CD14-positive monocyte (primary cell): ENCODE measurements around the gene RPP21. TPM values are rescaled to one million over a fixed set of nuclear protein-coding genes. Genes with fewer than 3 reads are reported as not detected.

Experiments used
- DNase-seq, 3 donors: peaks; one replicate each; pipeline ENCODE4 v3.0.0-alpha.2; 2011 to 2022
- H2AFZ ChIP-seq: 2 replicates; pipeline ENCODE4 v1.6.0; 2012; ENCODE audit warnings: mild to moderate bottlenecking, low read depth, low read length, inconsistent platforms; ENCODE audit not compliant: insufficient read depth, poor library complexity, severe bottlenecking
- H3K27ac ChIP-seq, 2 donors: 1 replicate in 1 of 2; 2 replicates in 1 of 2; pipeline ENCODE4 v1.5.1; 2012 to 2013; ENCODE audit warnings: low read length in 2 of 2, control low read depth in 1 of 2, inconsistent platforms in 1 of 2, low read depth in 1 of 2, mild to moderate bottlenecking in 1 of 2
- H3K27me3 ChIP-seq, 2 donors: one replicate each; pipeline versions ENCODE4 v1.6.0 to v1.6.1; 2011 to 2013; ENCODE audit warnings: low read length in 2 of 2; ENCODE audit not compliant: control insufficient read depth in 2 of 2, insufficient read depth in 2 of 2
- H3K36me3 ChIP-seq, 2 donors: replicated peaks in 1 of 2; 1 replicate in 1 of 2; 2 replicates in 1 of 2; pipeline versions ENCODE4 v1.5.1 to v1.6.1; 2012 to 2013; ENCODE audit warnings: low read length in 2 of 2, control low read depth in 1 of 2, inconsistent platforms in 1 of 2, mild to moderate bottlenecking in 1 of 2; ENCODE audit not compliant: insufficient read depth in 2 of 2, control insufficient read depth in 1 of 2
- H3K4me1 ChIP-seq, 2 donors: 1 replicate in 1 of 2; 2 replicates in 1 of 2; pipeline versions ENCODE4 v1.5.1 to v1.6.1; 2012 to 2013; ENCODE audit warnings: low read length in 2 of 2, control low read depth in 1 of 2, inconsistent platforms in 1 of 2, mild to moderate bottlenecking in 1 of 2, moderate library complexity in 1 of 2; ENCODE audit not compliant: insufficient read depth in 2 of 2, control insufficient read depth in 1 of 2
- H3K4me2 ChIP-seq: replicated peaks from 2 replicates; pipeline ENCODE3; 2012; ENCODE audit warnings: low read length, moderate library complexity, mild to moderate bottlenecking; ENCODE audit not compliant: poor library complexity, severe bottlenecking; ENCODE audit errors: extremely low read depth
- H3K4me3 ChIP-seq, 3 experiments: fragments of 200-600 bp in 1 of 3; sonication (generic) in 1 of 3; replicated peaks in 1 of 3; 1 replicate in 2 of 3; 2 replicates in 1 of 3; pipeline ENCODE4 v1.5.1; 2011 to 2013; ENCODE audit warnings: low read length in 3 of 3, mild to moderate bottlenecking in 3 of 3, control low read depth in 2 of 3, low read depth in 2 of 3, inconsistent platforms in 1 of 3, moderate library complexity in 1 of 3
- H3K79me2 ChIP-seq: 2 replicates; pipeline ENCODE4 v1.6.0; 2012; ENCODE audit warnings: mild to moderate bottlenecking, control low read depth, inconsistent platforms, low read length, moderate library complexity; ENCODE audit not compliant: insufficient read depth
- H3K9ac ChIP-seq: 2 replicates; pipeline ENCODE4 v1.6.0; 2017; ENCODE audit warnings: low read length, mild to moderate bottlenecking; ENCODE audit not compliant: insufficient read depth, poor library complexity, severe bottlenecking
- H3K9me3 ChIP-seq, 2 donors: replicated peaks in 1 of 2; 1 replicate in 1 of 2; 2 replicates in 1 of 2; pipeline versions ENCODE4 v1.5.1 to v1.6.1; 2012 to 2013; ENCODE audit warnings: low read length in 2 of 2, control low read depth in 1 of 2; ENCODE audit not compliant: control insufficient read depth in 1 of 2, insufficient read depth in 1 of 2
- H4K20me1 ChIP-seq: 2 replicates; pipeline ENCODE4 v1.6.0; 2012; ENCODE audit warnings: mild to moderate bottlenecking, low read length, control low read depth, moderate library complexity; ENCODE audit not compliant: insufficient read depth
- H3K27ac Mint-ChIP-seq, 7 donors: one replicate each; pipeline ENCODE4 v1.8.0; 2020; ENCODE audit warnings: mild to moderate bottlenecking in 7 of 7, mixed read lengths in 7 of 7, moderate library complexity in 6 of 7, inconsistent platforms in 2 of 7
- H3K27me3 Mint-ChIP-seq, 3 donors: one replicate each; pipeline ENCODE4 v1.8.0; 2021 to 2022; ENCODE audit warnings: low read depth in 3 of 3, mild to moderate bottlenecking in 3 of 3, mixed read lengths in 3 of 3, moderate library complexity in 3 of 3, inconsistent platforms in 1 of 3
- H3K36me3 Mint-ChIP-seq, 2 donors: one replicate each; pipeline ENCODE4 v1.8.0; 2020; ENCODE audit warnings: mixed read lengths in 2 of 2, inconsistent platforms in 1 of 2, mild to moderate bottlenecking in 1 of 2
- H3K4me1 Mint-ChIP-seq: one replicate; pipeline ENCODE4 v1.8.0; 2020; ENCODE audit warnings: mild to moderate bottlenecking, mixed read lengths
- H3K4me3 Mint-ChIP-seq, 2 donors: one replicate each; pipeline ENCODE4 v1.8.0; 2020; ENCODE audit warnings: mild to moderate bottlenecking in 2 of 2, mixed read lengths in 2 of 2, moderate library complexity in 1 of 2
- H3K9me3 Mint-ChIP-seq, 7 donors: one replicate each; pipeline ENCODE4 v1.8.0; 2020 to 2022; ENCODE audit warnings: mixed read lengths in 7 of 7, mild to moderate bottlenecking in 6 of 7, moderate library complexity in 6 of 7, inconsistent platforms in 2 of 7
- CTCF ChIP-seq: fragments of 200-600 bp; IDR thresholded peaks from one replicate; pipeline ENCODE4 v1.8.0; 2022; ENCODE audit warnings: antibody characterized with exemption, mild to moderate bottlenecking
- WGBS: methylation state at CpG from one replicate; pipeline ENCODE4 v1.1.5; 2013; ENCODE audit warnings: missing lambda C conversion rate; ENCODE audit not compliant: insufficient coverage; 5-methylcytosine and 5-hydroxymethylcytosine counted together
- intact Hi-C, 2 donors: fragments of 100-400 bp; cut with micrococcal nuclease; formaldehyde crosslinking; loops; one replicate each; pipeline versions ENCODE4 v1.15.0 to v1.15.1; 2023
- polyA plus RNA-seq, 3 donors: library from polyadenylated mRNA; depleted of rRNA in 1 of 3; unstranded in 2 of 3; stranded (reverse) in 1 of 3; fragments of 300-500 nt in 2 of 3; fragments of >200 nt in 1 of 3; fragmentation: Illumina TruSeq in 2 of 3; gene quantifications; 1 replicate in 2 of 3; 2 replicates in 1 of 3; pipeline ENCODE4 v1.2.3, GENCODE V29; 2012 to 2021

RPP21 gene
- polyA plus RNA-seq, 3 donors: 59.2 to 63.6 (median 59.5) TPM

GRCh38 chr6:30348957-30349356 is 4.0 kb downstream of the RPP21 start:
- Histone ChIP-seq H3K4me3 (no peak overlapping the region), H3K27me3 (peaks cover 22 to 26% of the 10 kb centered on the region in 2 donors), H3K79me2 (no peaks in the 10 kb centered on the region), H4K20me1 (no peaks in the 10 kb centered on the region), H2AFZ (no peak overlapping the region), H3K9me3 (no peaks in the 10 kb centered on the region), H3K36me3 (peaks cover 5 to 17% of the 10 kb centered on the region in 2 donors), H3K27ac (no peak overlapping the region), H3K4me2 (no peak overlapping the region), H3K9ac (no peak overlapping the region), H3K4me1 (peaks cover 7 to 15% of the 10 kb centered on the region in 2 donors)
- H3K36me3 Mint-ChIP-seq: peaks cover 20 to 21% of the 10 kb centered on the region in 2 donors
- peaks cover 0 to 2% (median 0%) of the 10 kb centered on the region in 7 donors for H3K9me3 Mint-ChIP-seq
- 89% methylated on average over 1 of the region's 3 CpGs for WGBS
- H3K4me1 Mint-ChIP-seq: peaks cover 19% of the 10 kb centered on the region
- intact Hi-C loops: no loop called here
- H3K27me3 Mint-ChIP-seq: peaks cover 40 to 51% (median 49%) of the 10 kb centered on the region in 3 donors
- no peak for DNase-seq
- no peak for TF ChIP-seq CTCF
- peak overlapping the region in 1 of 2 donors; percentile 23 for H3K4me3 Mint-ChIP-seq
- peak overlapping the region in 1 of 7 donors; percentile 60 for H3K27ac Mint-ChIP-seq

GRCh38 chr6:30349421-30350177 is 4.6 kb downstream of the RPP21 start:
- Histone ChIP-seq H3K4me3 (no peak overlapping the region), H3K27me3 (peaks cover 22 to 26% of the 10 kb centered on the region in 2 donors), H3K79me2 (no peaks in the 10 kb centered on the region), H3K9ac (no peak overlapping the region), H4K20me1 (no peaks in the 10 kb centered on the region), H2AFZ (no peak overlapping the region), H3K36me3 (peaks cover 5 to 17% of the 10 kb centered on the region in 2 donors), H3K4me2 (no peak overlapping the region), H3K4me1 (peaks cover 7 to 15% of the 10 kb centered on the region in 2 donors), H3K9me3 (no peaks in the 10 kb centered on the region), H3K27ac (no peak overlapping the region)
- Mint-ChIP-seq H3K4me1 (peaks cover 18% of the 10 kb centered on the region), H3K9me3 (peaks cover 0 to 2% (median 0%) of the 10 kb centered on the region in 7 donors), H3K4me3 (peak overlapping the region in 1 of 2 donors; percentile 43), H3K27ac (no peak overlapping the region), H3K36me3 (peaks cover 20 to 21% of the 10 kb centered on the region in 2 donors), H3K27me3 (peaks cover 43 to 54% (median 51%) of the 10 kb centered on the region in 3 donors)
- WGBS: no CpG with 5 or more reads among the region's 3 CpGs
- no peak for DNase-seq
- TF ChIP-seq CTCF: peak; percentile 30
- intact Hi-C loops: no loop called here
